GM21447 (cell line): ENCODE data around the gene DENND4A.

Experiments used
- ATAC-seq: cut with Tn5 transposase; IDR thresholded peaks from one replicate; pipeline ENCODE4 v1.9.1; 2021; ENCODE audit not compliant: unreplicated experiment

Gene DENND4A

GRCh38 chr15:65792138-65792987, at the start of gene DENND4A:
Gene DENND4A, minus strand, starts transcription at chr15:65792293. Its CDS starts 35,843 bp downstream, at chr15:65756450.
- ATAC-seq, result peak; percentile 79

- no peak for ATAC-seq
These were observed 49.2 kb upstream of the DENND4A start for GRCh38 chr15:65841121-65841930.

GRCh38 chr15:65839985-65840384, 47.9 kb upstream of the DENND4A start:
- no peak for ATAC-seq

GRCh38 chr15:65839354-65839901, 47.3 kb upstream of the DENND4A start:
- ATAC-seq, result no peak

- no peak for ATAC-seq
These were observed 45.5 kb upstream of the DENND4A start for GRCh38 chr15:65837301-65838294.

GRCh38 chr15:65836665-65837064, 44.6 kb upstream of the DENND4A start:
- no peak for ATAC-seq

- no peak for ATAC-seq
These were observed 43.4 kb upstream of the DENND4A start for GRCh38 chr15:65835447-65835846.

- ATAC-seq, result no peak
These were observed 42.6 kb upstream of the DENND4A start for GRCh38 chr15:65834603-65835282.

- no peak for ATAC-seq
These were observed 41.6 kb upstream of the DENND4A start for GRCh38 chr15:65833501-65834205.

- ATAC-seq, result peak; percentile 58
These were observed 40.7 kb upstream of the DENND4A start for GRCh38 chr15:65832549-65833364.

GRCh38 chr15:65829130-65829764, 37.2 kb upstream of the DENND4A start:
- ATAC-seq, result no peak

GRCh38 chr15:65828585-65828984, 36.5 kb upstream of the DENND4A start:
- ATAC-seq, result no peak

GRCh38 chr15:65827065-65827464, 35.0 kb upstream of the DENND4A start:
- ATAC-seq, result no peak

- no peak for ATAC-seq
These were observed 33.0 kb upstream of the DENND4A start for GRCh38 chr15:65824941-65825544.

- ATAC-seq, result no peak
These were observed 32.1 kb upstream of the DENND4A start for GRCh38 chr15:65824031-65824743.

- ATAC-seq, result no peak
These were observed 30.2 kb upstream of the DENND4A start for GRCh38 chr15:65822316-65822715.

GRCh38 chr15:65821070-65821469, 29.0 kb upstream of the DENND4A start:
- ATAC-seq, result peak; percentile 40
